ENCODE results near the gene HOXB13. TPM values are rescaled to one million over a fixed set of nuclear protein-coding genes. Genes with fewer than 3 reads are reported as not detected.

HOXB13 gene
- total RNA-seq, 2 experiments from 2014 or later, result not detected

GRCh38 chr17:48729335-48730239 lies 1.0 kb upstream of the HOXB13 start:
- no peaks in the 10 kb centered on the region for H3K9me2 ChIP-seq (ENCODE audit: insufficient read depth, low read length)
- DNase-seq (ENCODE audit: low spot score), result no peak
- H4K20me1 ChIP-seq (ENCODE audit: insufficient read depth, low read length), result no peaks in the 10 kb centered on the region
- no peaks in the 10 kb centered on the region for H3K79me2 ChIP-seq (ENCODE audit: insufficient read depth, low read depth, low read length)
- H3K9me3 ChIP-seq (ENCODE audit: low read length), result no peaks in the 10 kb centered on the region
- no peaks in the 10 kb centered on the region for H3K4me1 ChIP-seq (ENCODE audit: insufficient read depth, low read length, poor library complexity, severe bottlenecking)
- CTCF ChIA-PET (ENCODE audit: unreplicated experiment), result no interaction called here
- no peak overlapping the region for H3K4me2 ChIP-seq (ENCODE audit: low read length)
- BruUV-seq (replicated peaks), result no TSS peak
- H3K36me3 ChIP-seq (ENCODE audit: insufficient read depth, low read length), result no peaks in the 10 kb centered on the region
- H2AFZ ChIP-seq (ENCODE audit: low read length), result no peak overlapping the region
- no peak overlapping the region for H3K27ac ChIP-seq (ENCODE audit: low read depth, low read length, poor library complexity, severe bottlenecking)
- TF ChIP-seq CTCF (conservative IDR thresholded peaks at IDR 0.05; ENCODE audit: low read length), result no peak
- no peak for TF ChIP-seq EZH2phosphoT487 (IDR thresholded peaks at IDR 0.05; ENCODE audit: borderline replicate concordance, low read depth, low read length)
- H3K4me3 ChIP-seq (ENCODE audit: low read depth, low read length, poor library complexity, severe bottlenecking), result no peak overlapping the region
- POLR2A ChIA-PET, result interaction anchor here (0.6 kb wide), 1 partner anchor 496 kb away, joined by 3 read pairs; no protein-coding TSS in a partner anchor
- intact Hi-C loops (cut with micrococcal nuclease; ENCODE audit: unreplicated experiment), result loop anchor here (10.0 kb wide), 1 partner anchor 75 kb away; no protein-coding TSS in a partner anchor

- Histone ChIP-seq H3K79me2 (ENCODE audit: insufficient read depth, low read depth, low read length) (no peaks in the 10 kb centered on the region), H3K4me3 (ENCODE audit: low read depth, low read length, poor library complexity, severe bottlenecking) (no peak overlapping the region), H2AFZ (ENCODE audit: low read length) (no peak overlapping the region), H3K9me3 (ENCODE audit: low read length) (no peaks in the 10 kb centered on the region), H3K9me2 (ENCODE audit: insufficient read depth, low read length) (no peaks in the 10 kb centered on the region), H3K27ac (ENCODE audit: low read depth, low read length, poor library complexity, severe bottlenecking) (no peak overlapping the region), H3K4me1 (ENCODE audit: insufficient read depth, low read length, poor library complexity, severe bottlenecking) (no peaks in the 10 kb centered on the region), H3K4me2 (ENCODE audit: low read length) (no peak overlapping the region), H4K20me1 (ENCODE audit: insufficient read depth, low read length) (no peaks in the 10 kb centered on the region), H3K36me3 (ENCODE audit: insufficient read depth, low read length) (no peaks in the 10 kb centered on the region)
- DNase-seq (ENCODE audit: low spot score), result no peak
- TF ChIP-seq CTCF (conservative IDR thresholded peaks at IDR 0.05; ENCODE audit: low read length) (no peak), EZH2phosphoT487 (IDR thresholded peaks at IDR 0.05; ENCODE audit: borderline replicate concordance, low read depth, low read length) (no peak)
- intact Hi-C loops (cut with micrococcal nuclease; ENCODE audit: unreplicated experiment), result loop anchor here (10.0 kb wide), 1 partner anchor 77 kb away; no protein-coding TSS in a partner anchor
- BruUV-seq (replicated peaks), result no TSS peak
- ChIA-PET CTCF (ENCODE audit: unreplicated experiment) (no interaction called here), POLR2A (no interaction called here)
Measured at GRCh38 chr17:48727415-48728175, 955 bp downstream of the HOXB13 start.
